Medulla oblongata (tissue), 1 donor: Measurements from ENCODE around the gene PLA2G4C.

Experiments used
- DNase-seq: peaks from one replicate; pipeline ENCODE4 v3.0.0-alpha.2; 2015; ENCODE audit errors: extremely low spot score

Gene PLA2G4C, protein sequence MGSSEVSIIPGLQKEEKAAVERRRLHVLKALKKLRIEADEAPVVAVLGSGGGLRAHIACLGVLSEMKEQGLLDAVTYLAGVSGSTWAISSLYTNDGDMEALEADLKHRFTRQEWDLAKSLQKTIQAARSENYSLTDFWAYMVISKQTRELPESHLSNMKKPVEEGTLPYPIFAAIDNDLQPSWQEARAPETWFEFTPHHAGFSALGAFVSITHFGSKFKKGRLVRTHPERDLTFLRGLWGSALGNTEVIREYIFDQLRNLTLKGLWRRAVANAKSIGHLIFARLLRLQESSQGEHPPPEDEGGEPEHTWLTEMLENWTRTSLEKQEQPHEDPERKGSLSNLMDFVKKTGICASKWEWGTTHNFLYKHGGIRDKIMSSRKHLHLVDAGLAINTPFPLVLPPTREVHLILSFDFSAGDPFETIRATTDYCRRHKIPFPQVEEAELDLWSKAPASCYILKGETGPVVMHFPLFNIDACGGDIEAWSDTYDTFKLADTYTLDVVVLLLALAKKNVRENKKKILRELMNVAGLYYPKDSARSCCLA

DNA sequence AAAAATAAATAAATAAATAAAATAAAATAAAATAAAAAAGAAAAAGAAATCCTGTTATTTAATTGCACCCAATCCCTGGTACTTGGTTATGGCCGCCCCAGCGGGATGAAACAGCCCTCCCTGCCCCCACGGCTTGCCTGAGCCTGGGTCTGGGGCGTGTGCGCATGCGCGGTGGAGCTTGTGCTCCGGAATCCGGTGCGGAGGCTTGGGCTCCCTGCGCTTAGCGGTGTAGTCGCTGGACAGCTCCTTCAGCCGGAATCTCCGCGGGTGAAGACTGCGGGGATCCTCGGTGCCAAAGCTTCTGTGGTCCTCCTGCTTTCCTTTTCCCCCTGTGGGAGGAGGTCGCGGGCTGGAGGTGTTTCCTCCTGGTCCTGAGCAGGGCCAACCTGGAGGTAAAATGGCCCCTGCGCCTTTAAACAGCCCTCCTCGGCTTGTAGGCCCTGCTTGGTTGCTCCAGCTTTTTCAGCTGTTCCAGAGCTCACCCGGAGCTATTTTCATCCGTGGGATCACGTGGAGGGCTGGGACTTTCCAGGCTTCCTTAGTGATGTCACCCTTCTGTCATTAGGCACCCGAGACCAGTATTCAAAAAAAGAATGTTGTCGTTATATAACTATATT, at the start of gene PLA2G4C:
Gene PLA2G4C (minus strand): TSS at position 468 of the 617 bp plus-strand sequence. CDS start 4,288 bp downstream, outside the sequence.
- peak; percentile 93 for DNase-seq

DNA sequence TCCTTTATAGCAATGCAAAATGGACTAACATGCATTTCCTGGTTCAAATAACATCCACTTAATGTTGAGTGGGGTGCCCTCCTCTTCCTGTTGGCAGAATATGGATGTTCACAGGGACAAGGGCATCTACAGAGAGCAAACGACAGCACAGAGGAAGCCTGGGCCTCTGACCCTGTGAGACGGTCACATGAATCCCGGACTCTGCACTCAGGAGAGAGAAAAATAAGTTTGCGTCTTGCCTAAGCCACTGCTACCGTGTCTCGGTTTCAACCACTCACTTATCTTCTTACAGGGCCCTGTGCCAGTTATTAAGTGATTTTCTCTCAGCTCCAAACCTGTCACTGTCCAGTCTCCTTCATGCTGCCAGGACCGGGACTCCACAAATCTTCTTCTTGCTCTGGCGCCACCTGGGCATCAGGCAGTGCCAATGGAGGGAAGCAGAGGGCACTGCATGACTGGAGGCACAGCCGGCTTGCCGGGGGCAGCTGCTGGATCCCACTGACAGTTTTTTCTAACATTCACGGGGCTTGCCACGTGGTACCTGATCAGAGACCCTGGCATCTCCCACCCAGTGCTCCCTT, 47.7 kb upstream of the PLA2G4C start:
- DNase-seq, result no peak

DNA sequence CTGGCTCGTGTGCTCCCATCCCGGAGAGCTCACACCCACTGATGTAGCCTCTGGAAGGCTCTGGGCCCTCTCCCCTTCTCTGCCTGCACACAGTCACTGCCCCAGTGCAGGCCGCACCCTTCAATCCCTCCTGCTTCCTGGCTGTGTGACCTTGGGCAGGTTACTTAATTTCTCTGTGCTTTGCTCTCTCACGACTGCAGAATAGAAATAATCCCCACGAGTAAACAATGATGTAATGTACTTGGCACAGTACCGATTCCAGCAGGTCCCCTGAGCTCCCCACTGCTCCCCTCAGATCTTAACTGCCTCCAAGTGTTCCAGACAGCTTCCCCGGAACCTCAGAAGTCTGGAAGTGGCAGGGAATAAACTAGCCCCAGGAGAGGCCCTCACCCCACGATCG, 43.4 kb upstream of the PLA2G4C start:
- no peak for DNase-seq

DNA sequence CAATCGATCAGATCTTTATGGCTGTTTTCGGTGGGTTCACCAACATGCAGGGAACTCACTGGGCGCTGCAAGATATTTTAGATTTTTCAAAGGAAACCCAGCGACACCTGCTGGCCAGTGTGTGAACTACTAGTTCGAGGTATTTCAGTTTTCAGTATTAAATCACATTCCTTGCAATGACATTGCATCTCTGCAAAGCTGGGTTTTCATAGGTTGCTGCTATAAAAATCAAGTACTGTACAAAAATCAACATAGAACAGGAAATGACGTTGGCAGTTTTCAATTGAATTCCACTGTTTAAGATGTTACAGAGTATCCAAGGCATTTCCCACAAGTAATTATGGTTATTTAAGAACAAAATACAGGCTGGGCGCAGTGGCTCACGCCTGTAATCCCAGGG, 41.9 kb upstream of the PLA2G4C start:
- peak; percentile 80 for DNase-seq

DNA sequence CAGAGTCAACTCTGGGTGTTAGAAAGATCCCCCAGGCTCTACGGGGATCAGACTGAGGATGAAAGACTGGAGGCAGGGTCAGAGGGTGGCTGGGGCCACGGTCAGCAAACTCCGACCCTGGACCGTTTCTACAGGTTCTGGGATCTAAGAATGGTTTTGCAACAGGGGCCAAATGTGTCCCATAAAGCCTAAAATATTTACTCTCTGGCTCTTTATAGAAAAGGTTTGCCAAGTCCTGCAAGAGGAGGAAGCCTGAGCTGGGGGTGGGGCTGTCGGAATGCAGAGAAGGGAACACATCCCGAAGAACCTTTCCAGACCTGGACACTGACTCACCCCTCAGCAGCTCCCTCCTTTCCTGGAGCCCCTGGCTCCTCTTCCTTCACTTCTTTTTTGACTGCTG, 38.8 kb upstream of the PLA2G4C start:
- no peak for DNase-seq

DNA sequence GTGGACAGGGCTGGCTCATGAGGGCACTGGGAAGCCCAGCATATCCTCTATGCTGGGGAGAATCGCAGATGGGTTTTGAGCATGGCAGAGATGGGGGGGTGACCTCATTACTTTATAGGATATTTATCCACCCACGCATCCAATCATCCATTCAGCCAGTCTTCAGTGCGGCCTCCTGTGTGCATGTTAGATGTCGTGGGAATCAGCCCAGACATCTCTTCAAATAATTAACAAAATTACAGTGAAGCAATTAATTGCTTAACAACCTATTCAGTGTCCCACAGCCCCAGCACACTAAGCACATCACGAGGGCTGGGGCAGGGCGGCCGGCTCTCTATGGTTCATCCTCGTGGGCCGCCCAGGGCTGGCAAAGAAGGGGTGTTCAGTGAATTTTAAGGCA, 38.0 kb upstream of the PLA2G4C start:
- no peak for DNase-seq

DNA sequence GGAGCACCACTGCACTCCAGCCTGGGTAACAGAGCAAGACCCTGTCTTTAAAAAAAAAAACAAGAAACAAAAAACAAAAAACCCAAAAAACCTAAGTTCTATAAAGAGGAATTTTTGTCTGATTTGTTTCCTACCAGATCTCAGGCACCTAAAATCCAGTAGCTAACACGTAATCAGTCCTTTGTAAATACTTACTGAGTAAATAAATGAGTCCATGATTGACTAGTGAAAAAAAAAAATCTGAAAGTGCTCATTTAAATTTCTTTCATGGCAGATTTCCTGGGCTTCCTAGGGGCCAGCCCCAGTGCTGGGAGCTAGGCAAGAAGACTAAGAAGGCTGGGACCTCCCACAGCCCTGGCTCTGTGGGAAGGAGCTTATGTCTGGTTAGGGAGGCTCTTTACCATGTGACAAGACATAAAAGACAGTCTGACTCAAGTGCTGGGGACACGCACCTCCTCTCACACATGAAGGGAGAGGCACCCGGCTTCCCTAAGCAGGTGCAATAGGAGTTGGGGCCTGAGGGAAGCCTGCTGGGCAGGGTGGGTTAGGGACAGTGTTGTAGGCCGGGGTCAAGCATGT, 37.1 kb upstream of the PLA2G4C start:
- DNase-seq, result no peak

DNA sequence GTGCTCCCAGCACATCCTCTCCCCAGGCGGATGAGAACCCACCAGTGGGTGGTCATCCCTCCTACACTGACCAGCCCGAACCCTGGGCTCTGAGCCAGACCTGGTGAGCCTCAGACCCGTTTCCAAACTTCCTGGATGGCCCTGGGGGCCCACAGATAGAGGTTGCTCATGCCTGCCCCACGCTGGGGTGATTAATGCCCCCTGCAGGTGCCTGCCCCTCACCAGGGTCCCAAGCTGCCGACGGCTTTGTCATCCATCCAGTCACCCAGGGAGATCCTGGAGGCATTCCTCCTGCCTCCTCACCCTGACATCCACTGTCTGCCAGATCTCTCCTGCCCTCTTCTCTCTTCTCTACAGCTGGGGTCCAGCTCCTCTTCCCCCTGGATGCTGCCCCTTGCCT, 28.4 kb upstream of the PLA2G4C start:
- DNase-seq, result no peak

DNA sequence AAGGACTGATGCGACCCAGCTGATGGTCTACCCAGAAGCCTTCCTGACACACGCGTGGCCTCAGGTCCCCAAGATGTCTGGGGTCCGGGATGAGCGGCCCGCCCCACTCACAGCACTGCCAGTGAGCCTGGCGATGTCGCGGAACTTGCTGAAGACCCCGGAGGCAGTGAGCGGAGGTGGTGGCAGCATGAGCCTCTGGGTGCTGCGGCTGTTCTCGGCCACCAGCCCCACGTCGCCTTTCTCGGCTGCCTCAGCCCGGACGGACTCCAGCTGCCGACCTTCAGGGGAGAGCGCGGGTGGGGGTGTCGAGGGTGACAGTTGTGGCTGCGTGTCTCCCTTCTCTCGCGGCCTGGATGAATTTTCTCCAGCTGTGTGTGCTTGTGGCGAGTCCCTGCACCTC, 26.8 kb upstream of the PLA2G4C start:
- no peak for DNase-seq

DNA sequence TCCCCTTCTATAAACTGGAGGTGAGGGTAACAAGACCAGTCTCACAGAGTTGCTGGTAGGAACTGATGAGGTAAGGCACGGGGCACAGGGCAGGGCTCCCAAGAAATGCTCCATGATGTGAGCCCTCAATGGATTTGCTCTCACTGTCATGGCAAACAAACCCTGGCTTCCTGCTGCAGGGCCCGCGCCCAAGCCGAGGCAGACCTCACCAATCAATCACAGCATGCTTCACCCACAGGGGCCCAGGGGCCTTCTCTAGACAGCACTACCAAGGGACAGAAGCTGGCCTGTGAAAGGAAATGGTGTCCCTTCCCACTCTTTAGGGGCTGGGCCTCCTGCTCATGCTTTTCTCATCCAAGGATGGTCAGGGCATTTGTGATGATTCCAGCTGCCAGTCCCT, 25.9 kb upstream of the PLA2G4C start:
- no peak for DNase-seq

DNA sequence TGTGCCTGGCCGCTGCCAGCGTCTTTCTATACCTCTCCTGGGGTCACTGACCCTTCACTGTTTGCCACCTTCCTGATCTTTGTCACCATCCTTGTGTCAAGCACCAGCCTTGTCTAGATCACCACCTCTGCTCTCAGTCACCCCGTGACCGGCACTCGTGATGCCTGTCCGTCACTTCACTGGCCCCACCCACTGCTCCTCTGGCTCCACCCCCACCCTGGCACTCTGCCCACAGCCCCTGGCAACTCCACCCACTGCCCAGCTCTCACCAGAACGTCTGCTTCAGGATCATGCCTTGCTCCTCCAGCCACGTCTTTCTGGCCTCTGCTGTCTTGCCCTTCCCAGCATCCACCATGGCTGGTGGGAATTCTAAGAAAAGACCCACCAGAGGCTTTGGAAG, 24.8 kb upstream of the PLA2G4C start:
- no peak for DNase-seq

DNA sequence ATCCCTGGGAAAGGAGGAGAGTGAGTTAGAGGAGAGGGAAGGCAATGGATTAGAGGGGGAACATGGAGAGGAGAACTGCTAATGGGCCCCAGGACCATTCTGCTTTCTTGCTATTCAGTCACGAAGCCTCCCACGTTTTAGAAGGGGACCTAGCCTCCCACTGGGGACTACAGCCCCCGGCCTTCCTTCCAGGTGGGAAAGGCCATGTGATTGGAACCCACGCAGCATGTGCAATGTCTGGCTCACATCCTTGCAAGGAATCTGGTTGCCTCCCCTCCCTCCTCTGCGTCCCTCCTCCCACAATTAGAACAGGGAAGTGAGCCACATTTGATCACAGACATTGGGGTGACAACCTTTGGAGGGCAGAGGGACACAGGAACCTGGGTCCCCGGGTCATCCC, 22.5 kb upstream of the PLA2G4C start:
- DNase-seq, result no peak

DNA sequence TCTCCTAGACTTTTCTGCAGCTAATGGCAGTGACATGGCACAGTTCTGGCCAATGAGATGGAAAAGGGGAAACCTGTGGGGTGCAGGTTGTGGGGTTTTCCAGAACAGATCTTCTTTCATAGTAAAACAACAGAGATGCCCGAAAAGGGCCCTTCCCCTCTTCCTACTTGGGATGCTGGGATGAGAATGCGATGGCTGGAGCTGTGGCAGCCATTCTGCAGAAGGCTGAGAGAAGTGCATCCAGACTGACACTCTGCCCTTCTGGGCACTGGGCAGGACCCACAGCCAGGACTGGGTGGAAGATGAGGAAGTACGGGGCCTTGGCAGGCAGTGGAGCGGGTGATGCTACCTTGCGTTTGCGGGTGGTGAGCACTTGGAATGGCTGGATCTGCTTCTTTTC, 16.9 kb upstream of the PLA2G4C start:
- DNase-seq, result no peak

DNA sequence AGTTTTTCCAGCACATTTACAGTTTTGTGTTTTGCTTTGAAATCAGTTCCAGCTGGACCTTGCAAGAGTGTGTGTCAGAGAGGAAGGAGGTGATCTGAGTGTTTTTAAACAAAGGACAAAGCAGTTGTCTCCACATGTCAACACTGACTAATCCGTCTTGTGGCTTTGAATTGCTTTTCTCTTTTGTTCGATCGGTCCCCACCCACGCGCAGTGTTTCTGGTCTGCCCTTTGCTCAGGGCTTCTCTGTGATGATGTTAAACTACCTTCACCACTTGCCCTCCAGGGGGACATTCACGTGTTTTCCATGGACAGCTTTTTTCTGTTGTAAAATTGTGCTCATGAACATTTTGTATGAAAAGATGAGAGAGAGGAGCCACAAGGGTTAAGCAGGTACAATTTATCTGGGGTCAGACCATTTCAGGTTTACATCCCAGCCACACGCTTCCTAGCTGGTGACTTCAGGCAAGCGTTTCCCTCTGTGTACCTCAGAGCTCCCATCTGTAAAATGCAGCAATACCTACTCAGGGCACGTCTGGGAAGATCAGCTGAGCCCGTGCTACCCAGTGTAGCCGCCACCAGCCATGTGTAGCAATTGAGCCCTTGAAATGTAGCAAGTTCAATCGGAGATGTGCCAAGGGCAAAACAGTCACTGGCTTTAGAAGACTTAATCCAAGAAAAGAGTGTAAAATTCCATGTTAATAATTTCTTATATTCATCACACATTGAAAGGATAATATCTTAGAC, 13.5 kb upstream of the PLA2G4C start:
- DNase-seq, result peak; percentile 73

DNA sequence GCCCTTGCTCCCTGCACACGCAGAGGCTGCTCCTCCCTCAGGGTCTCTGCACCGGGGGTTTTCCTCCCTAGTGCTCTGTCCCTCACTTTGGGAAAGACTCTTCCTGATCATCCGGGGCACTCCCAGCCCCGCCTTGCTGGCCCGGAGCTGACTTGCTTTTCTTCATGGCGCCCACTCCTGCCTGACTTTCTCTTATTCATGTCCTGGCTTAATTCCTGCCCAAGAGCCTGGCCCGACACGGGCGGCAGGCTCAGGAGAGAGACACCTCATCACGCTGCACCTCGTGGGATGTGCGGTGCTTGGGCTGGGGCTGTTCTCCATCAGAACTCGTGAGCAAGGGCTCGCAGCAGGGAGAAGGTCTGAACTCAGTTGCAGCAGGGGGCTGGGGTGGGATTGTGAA, 11.8 kb upstream of the PLA2G4C start:
- DNase-seq, result no peak

DNA sequence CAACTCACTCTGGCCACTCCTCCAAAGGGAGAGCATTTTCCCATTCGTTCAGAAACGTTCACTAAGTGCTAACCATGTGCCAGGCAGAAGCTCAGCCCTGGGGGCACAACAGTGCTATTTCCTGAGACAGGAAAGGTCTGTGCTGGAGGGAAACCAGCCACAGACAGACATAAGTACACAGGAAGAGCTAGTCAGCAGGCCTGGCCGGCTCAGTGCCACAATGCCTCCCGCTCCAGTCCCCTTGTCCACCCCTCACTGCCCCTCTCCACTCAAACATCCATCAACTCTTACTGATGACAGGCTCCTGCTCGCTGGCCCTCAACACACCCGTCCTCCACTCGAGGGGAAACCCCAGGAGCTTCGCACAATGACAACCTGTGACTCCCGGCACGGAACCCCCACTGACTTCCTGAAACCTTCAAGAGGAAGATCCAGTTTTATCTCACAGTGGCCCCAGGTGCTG, 11.3 kb upstream of the PLA2G4C start:
- peak; percentile 28 for DNase-seq

DNA sequence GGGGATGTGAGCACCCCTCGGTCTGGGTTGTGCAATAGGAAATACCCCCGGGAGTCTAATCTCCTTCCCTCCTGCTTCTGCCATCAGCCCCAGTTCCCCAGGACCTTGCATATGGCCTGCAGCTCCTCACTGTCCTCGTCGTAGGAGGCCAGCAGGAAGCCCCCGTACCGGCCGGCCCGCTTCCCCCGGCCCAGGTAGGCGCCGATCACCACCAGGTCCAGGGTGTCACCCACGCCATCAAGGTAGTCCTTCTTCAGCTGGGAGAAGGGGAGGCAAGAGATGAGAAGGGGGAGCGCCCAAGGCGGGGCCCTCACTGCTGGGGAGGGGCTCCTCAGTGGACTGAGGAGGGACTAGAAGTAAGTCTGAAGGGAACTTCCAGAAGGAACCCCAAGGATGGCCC, 10.4 kb upstream of the PLA2G4C start:
- no peak for DNase-seq

DNA sequence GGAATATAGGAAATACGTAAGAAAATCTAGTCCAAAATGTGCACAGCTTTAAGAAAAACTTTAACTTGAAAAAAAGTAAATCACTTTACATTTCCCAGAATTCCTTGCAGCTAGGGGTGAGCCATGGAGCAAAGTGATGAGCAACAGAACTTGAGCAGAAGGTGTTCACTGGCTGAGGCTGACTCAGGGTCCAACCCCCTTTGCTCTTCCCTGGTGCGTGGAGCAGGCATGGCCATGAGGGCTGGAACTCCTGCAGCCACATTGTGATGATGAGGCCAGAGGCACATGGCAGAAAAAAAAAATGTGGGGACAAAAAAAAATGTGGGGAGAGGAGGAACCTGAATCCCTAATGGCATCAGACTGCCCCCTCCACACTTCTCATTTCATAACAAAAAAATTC, 9.9 kb upstream of the PLA2G4C start:
- no peak for DNase-seq

DNA sequence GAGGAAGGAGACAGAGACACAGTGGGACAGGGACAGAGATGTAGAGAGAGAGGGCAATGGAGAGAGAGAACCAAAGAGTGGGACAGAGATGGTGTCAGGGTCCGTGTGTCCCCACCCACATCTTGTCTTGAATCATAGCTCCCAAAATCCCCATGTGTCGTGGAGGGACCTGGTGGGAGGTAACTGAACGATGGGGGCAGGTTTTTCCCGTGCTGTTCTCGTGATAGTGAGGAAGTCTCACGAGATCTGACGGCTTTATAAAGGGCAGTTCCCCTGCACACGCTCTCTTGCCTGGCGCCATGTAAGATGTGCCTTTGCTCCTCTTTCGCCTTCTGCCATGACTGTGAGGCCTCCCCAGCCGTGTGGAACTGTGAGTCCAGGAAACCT, 7.5 kb upstream of the PLA2G4C start:
- DNase-seq, result no peak

DNA sequence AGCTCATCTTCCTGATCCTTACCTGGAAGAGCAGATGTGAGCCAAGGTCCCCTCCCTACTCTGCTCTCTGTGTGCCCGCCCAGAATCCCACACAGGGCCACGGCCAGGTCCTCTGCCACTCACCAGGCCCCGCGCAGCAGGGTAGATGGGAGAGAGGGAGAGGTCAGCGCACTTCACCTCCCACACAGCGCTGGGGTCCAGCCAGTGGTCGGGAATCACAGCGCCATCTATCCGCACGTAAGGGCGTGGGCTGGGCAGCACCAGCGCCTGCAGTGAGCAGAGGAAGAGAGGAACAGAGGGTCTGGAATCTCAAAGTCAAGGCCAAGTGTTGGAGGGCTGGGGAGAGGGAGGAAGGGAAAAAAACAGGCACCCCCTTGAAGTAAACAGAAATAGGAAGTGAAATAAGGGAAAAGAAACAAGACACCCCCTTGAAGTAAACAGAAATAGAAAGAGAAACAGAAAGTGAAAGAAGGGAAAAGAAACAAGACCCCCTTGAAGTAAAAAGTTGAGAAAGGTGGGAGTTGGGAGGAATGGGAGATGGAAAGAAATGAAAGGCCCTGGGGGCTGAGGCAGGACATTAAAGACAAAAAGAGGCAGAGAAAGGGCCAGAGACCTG, 7.0 kb upstream of the PLA2G4C start:
- no peak for DNase-seq

DNA sequence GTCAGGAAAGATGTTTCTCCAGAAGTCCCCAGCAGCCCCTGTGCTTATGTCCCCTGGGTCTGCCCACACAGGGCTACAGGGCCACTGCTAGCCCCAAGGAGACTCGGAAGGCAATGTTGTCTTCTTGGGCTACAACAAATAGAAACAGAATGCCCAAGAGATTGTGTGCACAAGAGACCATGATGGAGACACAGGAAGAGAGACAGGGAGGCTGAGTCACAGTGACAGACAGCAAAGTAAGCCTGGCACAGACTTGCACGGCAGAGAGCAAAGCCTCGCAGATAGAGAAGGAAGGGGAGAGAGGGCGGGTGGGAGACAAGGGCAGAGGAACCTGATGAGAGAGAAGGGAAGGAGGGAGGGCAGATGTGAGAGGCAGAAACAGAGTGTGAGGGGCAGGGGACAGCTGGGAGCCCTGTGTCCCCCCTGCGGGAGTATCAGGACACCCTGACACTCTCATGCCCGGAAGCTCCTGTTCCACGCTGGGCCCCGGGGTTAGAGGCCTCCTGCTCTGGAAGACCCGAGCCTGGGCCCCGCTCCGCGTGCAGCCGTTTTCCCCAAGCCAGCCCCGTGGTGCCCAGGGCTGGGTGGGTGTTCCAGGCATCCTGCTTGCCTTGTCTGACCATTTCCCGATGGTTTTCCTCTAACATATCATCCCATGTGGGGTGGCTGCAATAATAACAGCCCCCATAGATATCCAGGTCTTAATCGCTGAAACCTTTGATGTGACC, 2.7 kb upstream of the PLA2G4C start:
- DNase-seq, result no peak
